NCI-H2081 (cell line): Measurements from ENCODE around the gene RUNDC3A.

Experiments
- DNase-seq, 2 experiments: peaks; one replicate each; lab custom pipeline; 2025; lab: John Stamatoyannopoulos, UW

RUNDC3A gene

GRCh38 chr17:44308320-44308818 is at the start of gene RUNDC3A:
RUNDC3A (plus strand) TSS chr17:44308601; CDS start chr17:44308833, 232 bp downstream.
- DNase-seq: peak; percentile 89 to 91

GRCh38 chr17:44258811-44259351 is 49.5 kb upstream of the RUNDC3A start:
- no peak for DNase-seq

- no peak for DNase-seq
These were observed 48.1 kb upstream of the RUNDC3A start for GRCh38 chr17:44260296-44260695.

GRCh38 chr17:44262654-44263225 is 45.7 kb upstream of the RUNDC3A start:
- DNase-seq: no peak

- no peak for DNase-seq
These were observed 45.0 kb upstream of the RUNDC3A start for GRCh38 chr17:44263345-44263902.

- DNase-seq: no peak
These were observed 41.8 kb upstream of the RUNDC3A start for GRCh38 chr17:44266402-44267164.

GRCh38 chr17:44267165-44267455 is 41.3 kb upstream of the RUNDC3A start:
- DNase-seq: no peak

- DNase-seq: no peak
These were observed 40.4 kb upstream of the RUNDC3A start, which contains the start of gene SLC4A1 for GRCh38 chr17:44267818-44268490. SLC4A1 (minus strand) TSS chr17:44268135; CDS start chr17:44262866, 5,269 bp downstream.

GRCh38 chr17:44268709-44269534 is 39.5 kb upstream of the RUNDC3A start:
- no peak for DNase-seq

GRCh38 chr17:44269535-44270240 is 38.7 kb upstream of the RUNDC3A start:
- DNase-seq: no peak

GRCh38 chr17:44272321-44272951 is 36.0 kb upstream of the RUNDC3A start:
- DNase-seq: no peak

- no peak for DNase-seq
These were observed 35.4 kb upstream of the RUNDC3A start for GRCh38 chr17:44272954-44273353.

GRCh38 chr17:44273607-44274006 is 34.8 kb upstream of the RUNDC3A start:
- no peak for DNase-seq

- DNase-seq: no peak
These were observed 30.4 kb upstream of the RUNDC3A start for GRCh38 chr17:44277976-44278375.

GRCh38 chr17:44279346-44279665 is 29.1 kb upstream of the RUNDC3A start:
- no peak for DNase-seq

- DNase-seq: no peak
These were observed 28.6 kb upstream of the RUNDC3A start for GRCh38 chr17:44279666-44280391.

- DNase-seq: no peak
These were observed 27.9 kb upstream of the RUNDC3A start for GRCh38 chr17:44280392-44280937.

GRCh38 chr17:44281570-44281969 is 26.8 kb upstream of the RUNDC3A start:
- DNase-seq: no peak

GRCh38 chr17:44282264-44282663 is 26.1 kb upstream of the RUNDC3A start:
- DNase-seq: no peak
